ENCODE measurements around the gene ETFB. TPM values are rescaled to one million over a fixed set of nuclear protein-coding genes. Genes with fewer than 3 reads are reported as not detected.

ETFB gene
- total RNA-seq, 1 donor from 2014 or later, result 58.8 TPM

GRCh38 chr19:51338563-51339312 is 27.4 kb downstream of the ETFB start:
- DNase-seq (ENCODE audit: extremely low spot score, unreplicated experiment), result peak; percentile 92
- H3K9me3 Mint-ChIP-seq (ENCODE audit: unreplicated experiment), result no peaks in the 10 kb centered on the region
- TF ChIP-seq, protein P1, sequence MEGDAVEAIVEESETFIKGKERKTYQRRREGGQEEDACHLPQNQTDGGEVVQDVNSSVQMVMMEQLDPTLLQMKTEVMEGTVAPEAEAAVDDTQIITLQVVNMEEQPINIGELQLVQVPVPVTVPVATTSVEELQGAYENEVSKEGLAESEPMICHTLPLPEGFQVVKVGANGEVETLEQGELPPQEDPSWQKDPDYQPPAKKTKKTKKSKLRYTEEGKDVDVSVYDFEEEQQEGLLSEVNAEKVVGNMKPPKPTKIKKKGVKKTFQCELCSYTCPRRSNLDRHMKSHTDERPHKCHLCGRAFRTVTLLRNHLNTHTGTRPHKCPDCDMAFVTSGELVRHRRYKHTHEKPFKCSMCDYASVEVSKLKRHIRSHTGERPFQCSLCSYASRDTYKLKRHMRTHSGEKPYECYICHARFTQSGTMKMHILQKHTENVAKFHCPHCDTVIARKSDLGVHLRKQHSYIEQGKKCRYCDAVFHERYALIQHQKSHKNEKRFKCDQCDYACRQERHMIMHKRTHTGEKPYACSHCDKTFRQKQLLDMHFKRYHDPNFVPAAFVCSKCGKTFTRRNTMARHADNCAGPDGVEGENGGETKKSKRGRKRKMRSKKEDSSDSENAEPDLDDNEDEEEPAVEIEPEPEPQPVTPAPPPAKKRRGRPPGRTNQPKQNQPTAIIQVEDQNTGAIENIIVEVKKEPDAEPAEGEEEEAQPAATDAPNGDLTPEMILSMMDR (IDR thresholded peaks at IDR 0.05), result peak; percentile 92
- H3K36me3 Mint-ChIP-seq (ENCODE audit: unreplicated experiment), result no peaks in the 10 kb centered on the region
- peaks cover 9% of the 10 kb centered on the region for H3K4me1 Mint-ChIP-seq (ENCODE audit: unreplicated experiment)
- no peaks in the 10 kb centered on the region for H3K27me3 Mint-ChIP-seq (ENCODE audit: unreplicated experiment)
- H3K27ac Mint-ChIP-seq (ENCODE audit: unreplicated experiment), result peak overlapping the region; percentile 89
- peak overlapping the region; percentile 87 for H3K4me3 Mint-ChIP-seq (ENCODE audit: unreplicated experiment)

DNA sequence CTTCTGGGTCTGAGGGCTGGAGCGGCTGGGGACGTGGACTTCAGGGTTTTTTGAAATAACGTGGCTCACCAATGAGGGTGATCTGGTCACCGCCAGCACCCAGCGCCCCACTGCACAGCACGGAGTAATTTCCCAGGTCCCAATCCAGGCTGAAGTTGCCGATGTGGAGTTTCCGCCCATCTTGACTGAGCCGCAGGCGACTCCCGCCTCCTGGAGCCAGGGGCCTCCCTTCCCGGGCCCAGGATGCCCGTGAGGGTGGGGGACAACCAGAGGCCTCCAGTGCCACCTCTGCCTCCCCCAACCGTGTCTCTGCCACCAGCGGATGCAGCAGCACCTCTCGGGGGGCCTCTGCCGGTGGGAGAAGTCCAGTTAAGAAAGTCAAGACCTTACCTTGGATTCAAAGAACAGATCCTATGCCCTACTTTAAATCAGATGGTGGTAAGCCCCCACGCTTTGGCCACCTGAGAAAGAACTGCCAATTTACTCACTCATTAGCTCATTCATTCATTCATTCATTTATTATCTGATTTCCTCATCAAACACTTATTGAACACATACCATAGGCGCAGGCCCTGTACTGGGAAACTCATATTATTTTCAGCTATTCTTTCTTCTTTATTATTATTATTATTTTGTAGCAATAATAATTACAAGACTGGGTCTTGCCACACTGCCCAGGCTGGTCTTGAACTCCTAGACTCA is 28.2 kb downstream of the ETFB start:
- Mint-ChIP-seq H3K9me3 (ENCODE audit: unreplicated experiment) (no peaks in the 10 kb centered on the region), H3K4me3 (ENCODE audit: unreplicated experiment) (peak overlapping the region; percentile 87), H3K27ac (ENCODE audit: unreplicated experiment) (no peak overlapping the region), H3K27me3 (ENCODE audit: unreplicated experiment) (no peaks in the 10 kb centered on the region), H3K36me3 (ENCODE audit: unreplicated experiment) (no peaks in the 10 kb centered on the region), H3K4me1 (ENCODE audit: unreplicated experiment) (peaks cover 9% of the 10 kb centered on the region)
- TF ChIP-seq, protein P1 (IDR thresholded peaks at IDR 0.05), result no peak
- no peak for DNase-seq (ENCODE audit: extremely low spot score, unreplicated experiment)

DNA sequence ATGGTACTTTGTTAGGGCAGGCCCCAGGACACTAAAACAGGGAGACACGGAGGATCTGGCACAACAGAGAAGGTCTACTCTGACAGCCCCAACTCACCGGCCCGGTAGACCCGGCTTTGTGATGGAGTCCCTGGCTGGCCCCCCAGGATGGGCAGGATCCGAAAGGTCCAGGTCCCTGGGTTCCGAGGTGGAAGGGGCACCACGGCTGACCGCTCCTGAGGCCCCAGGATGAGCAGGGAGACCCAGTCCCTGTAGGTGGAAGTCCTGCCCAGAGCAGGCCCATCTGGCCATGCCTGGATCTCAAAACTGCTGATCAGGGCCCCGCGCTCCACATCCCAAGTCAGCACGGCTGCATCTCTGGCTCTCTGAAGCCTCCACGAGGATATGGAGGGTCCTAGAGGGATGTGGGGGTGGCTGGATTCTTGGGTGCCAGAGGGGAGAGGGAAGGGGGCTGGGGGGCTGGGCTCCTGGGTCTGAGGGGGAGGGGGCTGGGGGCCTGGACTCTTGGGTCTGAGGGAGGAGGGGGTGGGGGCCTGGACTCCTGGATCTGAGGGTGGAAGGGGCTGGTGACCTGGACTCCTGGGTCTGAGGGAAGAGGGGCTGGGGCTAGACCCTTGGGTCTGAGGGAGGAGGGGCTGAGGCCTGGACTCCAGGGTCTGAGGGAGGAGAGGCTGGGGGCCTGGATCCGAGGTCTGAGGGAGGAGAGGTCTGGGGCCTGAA is 28.9 kb downstream of the ETFB start:
- DNase-seq (ENCODE audit: extremely low spot score, unreplicated experiment), result no peak
- H3K9me3 Mint-ChIP-seq (ENCODE audit: unreplicated experiment), result no peaks in the 10 kb centered on the region
- TF ChIP-seq, protein P1 (IDR thresholded peaks at IDR 0.05), result no peak
- H3K4me1 Mint-ChIP-seq (ENCODE audit: unreplicated experiment), result peaks cover 9% of the 10 kb centered on the region
- no peaks in the 10 kb centered on the region for H3K27me3 Mint-ChIP-seq (ENCODE audit: unreplicated experiment)
- H3K4me3 Mint-ChIP-seq (ENCODE audit: unreplicated experiment), result no peak overlapping the region
- no peaks in the 10 kb centered on the region for H3K36me3 Mint-ChIP-seq (ENCODE audit: unreplicated experiment)
- H3K27ac Mint-ChIP-seq (ENCODE audit: unreplicated experiment), result no peak overlapping the region

GRCh38 chr19:51333836-51334460 is 32.2 kb downstream of the ETFB start:
- Mint-ChIP-seq H3K36me3 (ENCODE audit: unreplicated experiment) (peaks cover 8% of the 10 kb centered on the region), H3K27me3 (ENCODE audit: unreplicated experiment) (no peaks in the 10 kb centered on the region), H3K27ac (ENCODE audit: unreplicated experiment) (no peak overlapping the region), H3K4me3 (ENCODE audit: unreplicated experiment) (no peak overlapping the region), H3K4me1 (ENCODE audit: unreplicated experiment) (peaks cover 4% of the 10 kb centered on the region), H3K9me3 (ENCODE audit: unreplicated experiment) (peaks cover 15% of the 10 kb centered on the region)
- DNase-seq (ENCODE audit: extremely low spot score, unreplicated experiment), result no peak
- TF ChIP-seq, protein P1 (IDR thresholded peaks at IDR 0.05), result no peak

All from osteocyte (in vitro differentiated cells).